ENCODE results near the gene AKR1B15. TPM values are rescaled to one million over a fixed set of nuclear protein-coding genes. Genes with fewer than 3 reads are reported as not detected.
"Not testable (repeated sequence)": the region's sequence is repeated elsewhere in the genome, so short reads cannot be mapped to it uniquely, and the experiment has no call there.

Gene AKR1B15
- total and polyA plus RNA-seq, 2 donors (not counting 3 experiments of a cell fraction or from before 2014, with no cell fraction given) = not detected

GRCh38 chr7:134567368-134567767 is 18.5 kb downstream of the AKR1B15 start:
- no peak for TF ChIP-seq MAX (IDR thresholded peaks at IDR 0.05; ENCODE audit: insufficient read depth, insufficient read length)
- no peak for TF ChIP-seq JUN (IDR thresholded peaks at IDR 0.05; ENCODE audit: borderline replicate concordance, insufficient read depth, insufficient read length, low read depth)
- Histone ChIP-seq H3K9ac (replicated peaks; ENCODE audit: extremely low read depth, insufficient read depth, low read length) (no peak overlapping the region), H3K9me3 (replicated peaks; ENCODE audit: control insufficient read depth, insufficient read depth, low read length) (no peaks in the 10 kb centered on the region), H2AFZ (ENCODE audit: low read depth, low read length) (no peak overlapping the region), H3K4me1 (ENCODE audit: control insufficient read depth, extremely low read depth, insufficient read depth, low read length) (no peaks in the 10 kb centered on the region), H4K20me1 (replicated peaks; ENCODE audit: control insufficient read depth, extremely low read depth, insufficient read depth, low read length) (no peaks in the 10 kb centered on the region), H3K4me3 (replicated peaks in 1 of 3; ENCODE audit: insufficient read depth in 1 of 3, low read depth in 1 of 3, low read length in 3 of 3) (no peak overlapping the region), H3K36me3 (ENCODE audit: control insufficient read depth in 2 of 2, extremely low read depth in 1 of 2, insufficient read depth in 2 of 2, low read length in 2 of 2) (no peaks in the 10 kb centered on the region), H3K4me2 (ENCODE audit: insufficient read depth, low read length) (no peak overlapping the region), H3K27ac (ENCODE audit: insufficient read depth, low read depth, low read length) (no peak overlapping the region), H3K27me3 (ENCODE audit: control insufficient read depth in 2 of 2, insufficient read depth in 2 of 2, low read length in 2 of 2) (peaks cover 4 to 9% of the 10 kb centered on the region in 2 experiments), H3K9me1 (replicated peaks; ENCODE audit: control insufficient read depth, extremely low read depth, insufficient read depth, low read length) (no peaks in the 10 kb centered on the region), H3K79me2 (ENCODE audit: control insufficient read depth, insufficient read depth, low read length) (no peaks in the 10 kb centered on the region)
- no TSS peak for BruUV-seq (replicated peaks)
- DNase-seq (ENCODE audit: low read depth, low spot score) (no peak), FAIRE-seq (no peak)
- ChIA-PET CTCF (interaction anchor here (1.1 to 3.0 kb wide), 3 partner anchors 12 to 20 kb away, joined by 4 to 13 read pairs (median 4); no protein-coding TSS in a partner anchor), POLR2A (no interaction called here)
- dilution Hi-C loops (cut with MboI; ENCODE audit: extremely low pct_ligation_motif_present, low sequenced_read_pairs) (no loop called here), intact Hi-C loops (cut with micrococcal nuclease) (no loop called here)

GRCh38 chr7:134569962-134570361 is 21.1 kb downstream of the AKR1B15 start:
- H4K20me1 ChIP-seq (replicated peaks; ENCODE audit: control insufficient read depth, extremely low read depth, insufficient read depth, low read length); H2AFZ ChIP-seq (ENCODE audit: low read depth, low read length); H3K4me1 ChIP-seq (ENCODE audit: control insufficient read depth, extremely low read depth, insufficient read depth, low read length); H3K36me3 ChIP-seq (ENCODE audit: control insufficient read depth in 2 of 2, extremely low read depth in 1 of 2, insufficient read depth in 2 of 2, low read length in 2 of 2); H3K27ac ChIP-seq (ENCODE audit: insufficient read depth, low read depth, low read length); H3K4me3 ChIP-seq (replicated peaks in 1 of 3; ENCODE audit: insufficient read depth in 1 of 3, low read depth in 1 of 3, low read length in 3 of 3); POLR2A ChIA-PET; H3K9ac ChIP-seq (replicated peaks; ENCODE audit: extremely low read depth, insufficient read depth, low read length); CTCF ChIA-PET; dilution Hi-C loops (cut with MboI; ENCODE audit: extremely low pct_ligation_motif_present, low sequenced_read_pairs); H3K9me3 ChIP-seq (replicated peaks; ENCODE audit: control insufficient read depth, insufficient read depth, low read length); DNase-seq (ENCODE audit: low read depth, low spot score); FAIRE-seq; BruUV-seq (replicated peaks); H3K9me1 ChIP-seq (replicated peaks; ENCODE audit: control insufficient read depth, extremely low read depth, insufficient read depth, low read length); H3K4me2 ChIP-seq (ENCODE audit: insufficient read depth, low read length); intact Hi-C loops (cut with micrococcal nuclease); H3K79me2 ChIP-seq (ENCODE audit: control insufficient read depth, insufficient read depth, low read length): not testable (repeated sequence)
- H3K27me3 ChIP-seq (ENCODE audit: control insufficient read depth in 2 of 2, insufficient read depth in 2 of 2, low read length in 2 of 2) = peaks cover 11 to 13% of the 10 kb centered on the region in 2 experiments
